HG02840 (cell line): ENCODE measurements around the gene CDT1.

ENCODE experiments used
- ATAC-seq: cut with Tn5 transposase; IDR thresholded peaks from one replicate; pipeline ENCODE4 v1.9.1; 2021; ENCODE audit warnings: mild to moderate bottlenecking, moderate library complexity, moderate number of reproducible peaks; ENCODE audit not compliant: unreplicated experiment, low FRiP score

CDT1 gene

GRCh38 chr16:88803264-88803987, at the start of gene CDT1:
TSS of gene CDT1 (plus strand) at chr16:88803789. CDS start at chr16:88803832, 43 bp downstream.
- ATAC-seq, result peak; percentile 52

DNA sequence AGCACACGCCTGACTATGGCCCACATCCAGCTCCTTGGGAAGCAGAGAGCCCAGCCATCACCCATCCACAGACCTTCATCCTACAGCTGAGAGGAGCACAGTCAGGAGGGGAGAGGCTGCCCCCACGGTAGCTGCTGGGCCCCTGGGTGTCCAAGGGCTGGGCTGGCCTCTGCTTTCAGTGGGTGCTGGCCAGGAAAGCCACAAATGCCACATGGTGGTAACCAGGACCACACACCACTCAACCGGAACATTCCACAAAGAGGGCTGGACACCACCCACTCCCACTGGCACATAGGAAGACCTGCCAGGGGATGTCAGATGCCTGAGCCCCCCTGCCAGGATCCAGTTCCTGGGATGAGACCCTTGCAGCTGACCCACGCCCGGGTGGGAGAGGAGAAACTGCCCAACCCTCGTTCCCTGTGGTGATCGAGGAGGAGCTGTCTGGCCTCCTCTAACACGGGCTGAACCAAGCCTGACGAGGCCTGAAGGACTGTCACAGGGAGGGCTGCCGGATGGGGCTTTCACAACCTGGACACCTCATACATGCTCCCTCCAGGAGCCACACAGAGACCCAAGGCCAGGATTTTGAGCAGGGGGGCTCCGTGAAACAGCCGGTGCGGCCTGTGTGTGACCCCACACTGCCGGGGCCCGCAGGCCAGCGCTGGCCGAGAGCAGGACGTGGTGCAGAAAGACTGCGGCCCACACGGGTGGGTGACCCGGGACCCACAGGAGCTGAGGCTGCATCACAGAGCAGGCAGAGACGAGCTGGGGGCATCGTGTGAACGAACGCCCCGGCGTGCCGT, 49.3 kb upstream of the CDT1 start:
- ATAC-seq, result no peak

GRCh38 chr16:88754912-88755744, 48.5 kb upstream of the CDT1 start:
- no peak for ATAC-seq

DNA sequence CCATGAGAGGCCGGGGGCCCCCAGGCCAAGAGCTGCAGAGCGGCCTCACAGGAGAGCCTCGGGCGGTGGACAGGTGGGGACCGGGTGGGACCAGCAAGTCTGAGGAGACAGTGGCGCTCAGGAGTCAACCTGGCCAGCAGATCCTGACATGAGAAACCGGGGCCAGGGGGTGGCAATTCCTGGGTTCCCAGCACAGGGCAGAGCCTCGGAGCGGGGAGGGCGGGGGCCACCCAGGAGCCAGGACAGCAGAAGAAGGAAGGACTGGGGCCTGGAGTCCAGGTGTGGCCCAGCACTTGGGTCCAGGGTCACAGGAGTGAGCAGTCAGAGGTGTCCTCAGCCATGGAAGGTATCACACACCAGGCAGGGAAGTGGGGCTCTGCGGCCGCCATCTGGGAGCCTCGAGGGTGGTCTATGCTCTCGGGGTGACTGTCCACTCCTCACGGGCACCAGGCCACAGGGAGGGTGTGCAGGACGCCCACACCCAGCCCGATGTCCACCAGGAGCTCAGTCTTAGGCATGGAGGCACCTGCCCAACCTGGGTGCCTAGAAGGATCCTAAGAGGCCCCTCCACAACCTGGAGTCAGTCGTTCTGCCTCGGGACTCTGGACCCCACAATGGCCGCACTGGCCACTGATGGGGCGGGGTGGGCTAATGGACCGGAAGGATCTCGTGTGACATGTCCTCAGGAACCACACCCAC, 47.7 kb upstream of the CDT1 start:
- ATAC-seq, result no peak

GRCh38 chr16:88758227-88758943, 45.2 kb upstream of the CDT1 start:
- no peak for ATAC-seq

DNA sequence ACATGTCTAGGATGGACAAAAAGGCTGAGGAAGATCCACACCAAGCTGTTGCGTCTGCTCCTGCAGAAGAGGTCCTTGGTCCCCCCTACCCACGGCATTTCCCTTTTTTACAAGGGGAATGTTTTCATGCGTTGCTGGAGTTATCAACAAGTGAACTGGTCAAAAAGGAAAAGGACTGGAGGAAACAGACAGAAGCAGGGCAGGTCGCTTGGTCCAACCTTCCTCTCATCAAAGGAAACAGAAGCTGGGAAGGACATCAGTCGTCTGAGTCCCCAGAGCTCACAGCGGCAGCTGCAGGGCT, 44.7 kb upstream of the CDT1 start:
- no peak for ATAC-seq

GRCh38 chr16:88759245-88759975, 44.2 kb upstream of the CDT1 start:
- no peak for ATAC-seq

DNA sequence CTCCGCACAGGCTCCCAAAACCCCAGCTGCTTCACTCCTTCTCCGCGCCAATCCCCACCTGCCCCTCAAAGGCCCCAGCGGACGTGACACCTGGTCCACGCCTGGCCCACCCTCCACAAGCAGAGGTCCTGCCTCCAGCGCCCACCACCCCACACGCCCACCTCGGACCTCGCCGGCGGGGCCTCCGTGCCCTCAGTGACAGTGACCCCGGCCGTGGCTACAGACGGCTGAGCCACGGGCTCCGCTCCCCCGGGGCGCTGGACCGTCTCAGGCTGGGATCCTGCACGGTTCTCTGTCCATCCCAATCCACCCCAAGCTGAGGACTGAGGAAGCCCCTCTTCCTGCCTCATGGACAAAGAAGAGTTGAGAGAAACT, 43.6 kb upstream of the CDT1 start:
- ATAC-seq, result no peak

- no peak for ATAC-seq
Measured at GRCh38 chr16:88760424-88761142, 43.0 kb upstream of the CDT1 start.

GRCh38 chr16:88761143-88761534, 42.5 kb upstream of the CDT1 start:
- ATAC-seq, result no peak

- no peak for ATAC-seq
Measured at GRCh38 chr16:88761830-88762229, 41.8 kb upstream of the CDT1 start.

DNA sequence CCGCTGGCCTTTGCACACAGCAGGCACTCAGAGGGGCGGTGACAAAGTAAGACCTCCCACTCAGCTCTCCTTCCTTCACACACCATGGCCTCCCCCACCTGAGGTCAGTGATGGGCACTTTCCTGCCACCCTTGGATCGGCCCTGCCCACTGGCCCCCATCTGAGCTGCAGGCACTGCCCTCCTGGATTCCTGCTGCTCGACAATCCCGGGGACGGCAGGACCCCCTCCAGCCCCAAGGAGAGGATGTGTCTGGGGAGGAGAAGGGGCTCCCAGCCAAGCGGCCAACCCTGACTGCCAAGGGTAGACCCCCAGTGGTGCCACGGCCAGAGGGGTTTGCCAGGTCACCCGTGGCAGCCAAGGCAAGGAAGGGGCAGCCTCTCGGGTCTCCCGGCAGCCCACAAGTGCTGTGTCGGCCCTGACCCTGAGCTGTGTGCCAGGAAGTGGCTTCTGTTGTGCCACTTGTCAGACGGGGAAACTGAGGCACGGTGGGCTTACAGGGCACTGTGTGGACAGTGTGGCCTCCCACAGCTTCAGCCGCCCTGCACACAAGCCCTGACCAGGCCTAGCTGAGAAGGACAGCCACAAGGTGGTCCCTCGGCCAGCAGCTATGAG, 41.2 kb upstream of the CDT1 start:
- no peak for ATAC-seq

DNA sequence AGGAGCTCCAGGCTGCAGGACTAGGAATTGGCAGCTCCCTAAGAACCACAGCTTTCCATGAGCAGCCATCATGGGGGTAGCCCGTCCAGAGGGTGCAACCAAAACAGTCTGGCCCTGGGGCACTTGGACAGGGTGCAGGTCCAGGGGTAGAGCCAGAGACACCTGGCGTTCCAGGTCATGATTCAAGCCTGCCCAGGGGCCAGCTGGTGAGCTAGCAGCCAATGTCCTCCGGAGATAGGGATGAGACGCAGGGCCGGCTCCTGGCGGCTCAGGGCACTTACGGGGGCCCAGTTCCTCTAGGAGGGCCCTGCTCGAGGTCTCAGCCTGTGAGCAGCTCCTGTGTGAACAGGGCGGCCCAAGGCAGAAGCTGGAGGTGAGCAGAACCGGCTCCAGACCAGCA, 40.6 kb upstream of the CDT1 start:
- ATAC-seq, result no peak

GRCh38 chr16:88763502-88764053, 40.0 kb upstream of the CDT1 start:
- ATAC-seq, result no peak

DNA sequence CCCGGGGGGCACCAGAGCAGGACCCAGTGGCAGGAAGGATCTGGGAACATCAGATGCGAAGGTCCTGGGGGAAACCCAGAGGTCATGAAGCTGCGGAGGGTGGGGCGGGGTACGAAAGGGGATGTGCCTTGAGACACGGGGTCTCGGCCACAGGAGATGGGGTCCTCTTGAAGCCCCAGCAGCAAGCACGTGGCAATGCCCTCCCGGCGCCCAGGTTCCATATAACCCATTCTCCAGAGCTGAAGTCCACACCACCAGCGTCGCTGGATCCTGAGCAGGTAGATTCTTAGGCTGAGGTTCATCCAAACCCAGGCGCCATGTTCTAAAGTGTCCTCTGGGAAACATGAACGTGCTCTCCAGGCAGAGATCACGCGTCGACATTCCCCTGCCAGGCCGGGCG, 39.5 kb upstream of the CDT1 start:
- no peak for ATAC-seq

DNA sequence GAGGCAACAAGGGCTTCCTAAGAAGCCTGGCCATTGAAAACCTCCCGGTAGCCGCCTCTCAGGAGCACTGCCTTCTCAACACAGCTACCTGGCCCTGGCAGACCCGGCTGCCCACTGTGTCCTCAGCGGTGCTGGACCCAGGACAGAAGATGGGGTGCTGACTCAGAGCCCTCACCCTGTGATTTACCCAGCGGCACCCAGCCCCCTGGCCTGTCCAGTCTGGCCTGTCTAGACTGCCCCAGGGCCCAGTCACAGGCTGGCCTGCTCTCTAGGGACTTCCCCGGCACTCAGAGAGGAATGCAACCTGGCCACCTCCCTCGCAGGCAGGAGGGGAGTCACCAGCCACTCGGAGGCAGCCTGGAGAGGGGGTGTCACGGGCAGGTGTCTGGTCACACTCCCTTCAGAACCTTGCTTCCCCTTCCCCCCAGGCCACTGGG, 38.7 kb upstream of the CDT1 start:
- ATAC-seq, result no peak

- ATAC-seq, result no peak
Measured at GRCh38 chr16:88766975-88767374, 36.6 kb upstream of the CDT1 start.

DNA sequence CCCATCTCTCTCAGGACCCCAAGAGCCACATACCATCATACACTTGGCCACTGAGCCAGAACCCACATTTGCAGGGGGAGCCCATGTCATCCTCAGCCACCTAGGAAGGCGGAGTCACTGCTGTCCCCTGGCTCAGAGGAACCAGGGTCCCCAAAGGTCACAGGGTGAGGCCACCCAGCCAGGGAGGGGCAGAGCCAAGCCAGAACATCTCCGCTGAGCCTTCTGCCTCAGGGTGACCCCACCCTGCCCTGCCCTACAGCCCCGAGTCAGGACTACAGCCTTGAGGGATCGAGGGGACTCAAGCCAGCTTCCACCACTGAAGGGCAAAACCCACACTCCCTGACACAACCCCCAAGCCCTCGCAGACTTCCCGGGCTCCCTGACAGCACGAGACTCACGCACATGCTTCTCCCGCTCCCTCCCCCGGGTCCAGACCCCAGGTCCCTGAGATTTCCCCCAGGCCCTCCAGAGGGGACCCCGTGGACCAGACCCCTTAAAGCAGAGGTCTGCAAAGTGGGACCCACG, 36.0 kb upstream of the CDT1 start:
- no peak for ATAC-seq
